ENCODE data around the gene ATP8B1. TPM values are rescaled to one million over a fixed set of nuclear protein-coding genes. Genes with fewer than 3 reads are reported as not detected.

ATP8B1 gene
- total RNA-seq, 1 experiment from 2014 or later: 15.9 TPM

GRCh38 chr18:57805117-57805516, 2.0 kb upstream of the ATP8B1 start (continued):
- TF ChIP-seq REST (IDR thresholded peaks at IDR 0.05; ENCODE audit: low read depth) (no peak), SIN3A (IDR thresholded peaks at IDR 0.05; ENCODE audit: low read depth) (no peak)

- no peak for DNase-seq (ENCODE audit: low read depth, low spot score)
- H4K20me1 ChIP-seq (ENCODE audit: insufficient read depth): no peaks in the 10 kb centered on the region
- no peak overlapping the region for H3K4me2 ChIP-seq (ENCODE audit: low read length)
- no peak overlapping the region for H3K9ac ChIP-seq (ENCODE audit: low read length)
- no peaks in the 10 kb centered on the region for H3K9me3 ChIP-seq (ENCODE audit: control insufficient read depth in 1 of 2, insufficient read depth in 1 of 2, low read depth in 1 of 2, low read length in 2 of 2)
- H3K36me3 ChIP-seq (ENCODE audit: control insufficient read depth in 1 of 2, insufficient read depth in 2 of 2, low read length in 2 of 2): no peaks in the 10 kb centered on the region
- H2AFZ ChIP-seq (ENCODE audit: low read depth, low read length, poor library complexity, severe bottlenecking): no peak overlapping the region
- RAD21 ChIA-PET (ENCODE audit: low non-redundant PET in 1 of 2, low total read pairs in 2 of 2, uncharacterized antibody in 2 of 2, unreplicated experiment in 2 of 2): interaction anchor here in 1 of 2 experiments (0.6 kb wide), 1 partner anchor 108 kb away, joined by 3 read pairs; no protein-coding TSS in a partner anchor
- no peaks in the 10 kb centered on the region for H3K9me2 ChIP-seq (ENCODE audit: insufficient read depth)
- ATAC-seq: no peak
- H3K4me1 ChIP-seq (ENCODE audit: control insufficient read depth in 1 of 2, insufficient read depth in 2 of 2, low read length in 2 of 2): peaks cover 18 to 38% of the 10 kb centered on the region in 2 experiments
- H3K27me3 ChIP-seq (ENCODE audit: insufficient read depth, low read length): no peaks in the 10 kb centered on the region
- peaks cover 18% of the 10 kb centered on the region; the same call in 1 of the 2 replicates for H3K79me2 ChIP-seq (ENCODE audit: insufficient read depth, low read length)
- intact Hi-C loops (cut with micrococcal nuclease): no loop called here
- BruUV-seq (replicated peaks): no TSS peak
- POLR2A ChIA-PET: no interaction called here
- no peak for TF ChIP-seq YY1 (IDR thresholded peaks at IDR 0.05; ENCODE audit: extremely low read depth, insufficient replicate concordance, low read depth, low read length)
- no peak for TF ChIP-seq ZNF274 (IDR thresholded peaks at IDR 0.05; ENCODE audit: low read depth, low read length)
- TF ChIP-seq EZH2phosphoT487 (IDR thresholded peaks at IDR 0.05; ENCODE audit: borderline replicate concordance): no peak
- TF ChIP-seq MAX (IDR thresholded peaks at IDR 0.05): no peak
- no peak for TF ChIP-seq ELF1 (IDR thresholded peaks at IDR 0.05; ENCODE audit: borderline replicate concordance, low read depth)
- no peak for TF ChIP-seq CBX3 (IDR thresholded peaks at IDR 0.05; ENCODE audit: low read depth)
- TF ChIP-seq EZH2 (IDR thresholded peaks at IDR 0.05): no peak
- no peak for TF ChIP-seq REST (IDR thresholded peaks at IDR 0.05; ENCODE audit: low read depth)
- TF ChIP-seq JUND (IDR thresholded peaks at IDR 0.05): no peak
- no peak for TF ChIP-seq ZFX (IDR thresholded peaks at IDR 0.05)
- no peak for TF ChIP-seq RAD21 (IDR thresholded peaks at IDR 0.05; ENCODE audit: low read depth)
- no peak for TF ChIP-seq ATF3 (IDR thresholded peaks at IDR 0.05)
- no peak overlapping the region for H3K4me3 ChIP-seq (replicated peaks in 1 of 2; ENCODE audit: low read depth in 1 of 2, low read length in 2 of 2)
- CTCF ChIA-PET: no interaction called here
- no peak overlapping the region for H3K27ac ChIP-seq (ENCODE audit: low read depth, low read length)
Measured at GRCh38 chr18:57804557-57804956, 1.4 kb upstream of the ATP8B1 start.

Measured in HCT116 (cell line).